Astrocyte (in vitro differentiated cells and primary cell): ENCODE measurements around the gene PALLD. TPM values are rescaled to one million over a fixed set of nuclear protein-coding genes. Genes with fewer than 3 reads are reported as not detected.

Experiments
- DNase-seq: peaks from one replicate; pipeline ENCODE4 v3.0.0-alpha.2; 2010; ENCODE audit warnings: low read depth
- FAIRE-seq: peaks from 2 replicates; lab custom pipeline; 2011; peaks lifted over from hg19 to GRCh38; lab: Jason Lieb, UNC
- H2AFZ ChIP-seq: 2 replicates; pipeline ENCODE4 v1.6.0; 2012; ENCODE audit warnings: low read depth, low read length, inconsistent platforms
- H3K27ac ChIP-seq: 2 replicates; pipeline ENCODE4 v1.5.1; 2011; ENCODE audit warnings: low read depth, low read length, inconsistent platforms
- H3K27me3 ChIP-seq: 2 replicates; pipeline ENCODE4 v1.6.0; 2011; ENCODE audit warnings: low read length, inconsistent platforms; ENCODE audit not compliant: insufficient read depth
- H3K36me3 ChIP-seq: 2 replicates; pipeline ENCODE4 v1.5.1; 2011; ENCODE audit warnings: low read length, inconsistent platforms; ENCODE audit not compliant: insufficient read depth
- H3K4me1 ChIP-seq: 2 replicates; pipeline ENCODE4 v1.5.1; 2011; ENCODE audit warnings: low read length, inconsistent platforms; ENCODE audit not compliant: insufficient read depth
- H3K4me2 ChIP-seq: 2 replicates; pipeline ENCODE4 v1.6.0; 2012; ENCODE audit warnings: low read length, inconsistent platforms
- H3K4me3 ChIP-seq: 2 replicates; pipeline ENCODE4 v1.5.1; 2011; ENCODE audit warnings: low read depth, mild to moderate bottlenecking, low read length, inconsistent platforms; ENCODE audit not compliant: insufficient read depth
- H3K79me2 ChIP-seq: 2 replicates; pipeline ENCODE4 v1.6.0; 2012; ENCODE audit warnings: mild to moderate bottlenecking, low read length, inconsistent platforms; ENCODE audit not compliant: insufficient read depth
- H3K9ac ChIP-seq: 2 replicates; pipeline ENCODE4 v1.6.0; 2012; ENCODE audit warnings: mild to moderate bottlenecking, low read length, inconsistent platforms
- H3K9me3 ChIP-seq: 2 replicates; pipeline ENCODE4 v1.5.1; 2012; ENCODE audit warnings: low read depth, mild to moderate bottlenecking, low read length, inconsistent platforms; ENCODE audit not compliant: insufficient read depth
- H4K20me1 ChIP-seq: 2 replicates; pipeline ENCODE4 v1.6.0; 2012; ENCODE audit warnings: low read length, inconsistent platforms; ENCODE audit not compliant: insufficient read depth
- H3K27ac Mint-ChIP-seq: one replicate; pipeline ENCODE4 v1.8.0; 2021; ENCODE audit warnings: mild to moderate bottlenecking, mixed read lengths; ENCODE audit not compliant: unreplicated experiment
- H3K27me3 Mint-ChIP-seq: one replicate; pipeline ENCODE4 v1.8.0; 2021; ENCODE audit warnings: low read depth, mixed read lengths; ENCODE audit not compliant: unreplicated experiment
- H3K36me3 Mint-ChIP-seq: one replicate; pipeline ENCODE4 v1.8.0; 2021; ENCODE audit warnings: low read depth, mixed read lengths; ENCODE audit not compliant: unreplicated experiment
- H3K4me1 Mint-ChIP-seq: one replicate; pipeline ENCODE4 v1.8.0; 2021; ENCODE audit warnings: low read depth, mixed read lengths; ENCODE audit not compliant: unreplicated experiment
- H3K4me3 Mint-ChIP-seq: one replicate; pipeline ENCODE4 v1.8.0; 2021; ENCODE audit warnings: mild to moderate bottlenecking, moderate library complexity, mixed read lengths; ENCODE audit not compliant: unreplicated experiment
- H3K9me3 Mint-ChIP-seq: one replicate; pipeline ENCODE4 v1.8.0; 2021; ENCODE audit warnings: mild to moderate bottlenecking, mixed read lengths; ENCODE audit not compliant: unreplicated experiment
- CTCF ChIP-seq: IDR thresholded peaks from 2 replicates; pipeline ENCODE4 v1.5.1; 2011; ENCODE audit warnings: low read depth, mild to moderate bottlenecking, inconsistent platforms, low read length, moderate library complexity; ENCODE audit not compliant: insufficient read depth
- EZH2 ChIP-seq: IDR thresholded peaks from 2 replicates; pipeline ENCODE4 v1.6.1; 2012; ENCODE audit warnings: mild to moderate bottlenecking, low read length, inconsistent platforms; ENCODE audit not compliant: insufficient read depth
- total RNA-seq: library from RNA; stranded (reverse); gene quantifications from 2 replicates; pipeline ENCODE4 v1.2.1, GENCODE V29; 2021

The PALLD gene
- total RNA-seq, 1 donor from 2014 or later: 498 TPM

GRCh38 chr4:168852933-168853713 lies 356.3 kb downstream of the PALLD start:
- H4K20me1 ChIP-seq: peaks cover 55% of the 10 kb centered on the region
- DNase-seq (no peak), FAIRE-seq (no peak)
- H3K27ac ChIP-seq: peak overlapping the region; percentile 6
- no peaks in the 10 kb centered on the region for H3K27me3 ChIP-seq
- no peak overlapping the region for H2AFZ ChIP-seq
- H3K79me2 ChIP-seq: peaks cover 94% of the 10 kb centered on the region
- peak overlapping the region; percentile 10 for H3K9ac ChIP-seq
- no peak overlapping the region for H3K4me2 ChIP-seq
- H3K4me3 ChIP-seq: no peak overlapping the region
- no peaks in the 10 kb centered on the region for H3K9me3 Mint-ChIP-seq
- peak overlapping the region; percentile 63 for H3K4me3 Mint-ChIP-seq
- H3K36me3 ChIP-seq: peaks cover 23% of the 10 kb centered on the region
- peak overlapping the region; percentile 98 for H3K27ac Mint-ChIP-seq
- H3K27me3 Mint-ChIP-seq: no peaks in the 10 kb centered on the region
- no peaks in the 10 kb centered on the region for H3K9me3 ChIP-seq
- peaks cover 19% of the 10 kb centered on the region for H3K36me3 Mint-ChIP-seq
- H3K4me1 Mint-ChIP-seq: peaks cover 84% of the 10 kb centered on the region
- peaks cover 44% of the 10 kb centered on the region for H3K4me1 ChIP-seq
- TF ChIP-seq CTCF (no peak), EZH2 (no peak)

- Mint-ChIP-seq H3K27ac (peak overlapping the region; percentile 98), H3K4me1 (peaks cover 83% of the 10 kb centered on the region), H3K27me3 (no peaks in the 10 kb centered on the region), H3K9me3 (no peaks in the 10 kb centered on the region), H3K36me3 (peaks cover 19% of the 10 kb centered on the region), H3K4me3 (no peak overlapping the region)
- Histone ChIP-seq H3K9ac (peak overlapping the region; percentile 10), H3K4me2 (no peak overlapping the region), H3K9me3 (no peaks in the 10 kb centered on the region), H3K36me3 (peaks cover 23% of the 10 kb centered on the region), H3K79me2 (peaks cover 94% of the 10 kb centered on the region), H3K27ac (peak overlapping the region; percentile 6), H2AFZ (no peak overlapping the region), H3K27me3 (no peaks in the 10 kb centered on the region), H4K20me1 (peaks cover 51% of the 10 kb centered on the region), H3K4me1 (peaks cover 44% of the 10 kb centered on the region), H3K4me3 (no peak overlapping the region)
- TF ChIP-seq EZH2: no peak
- TF ChIP-seq CTCF: no peak
- DNase-seq (no peak), FAIRE-seq (peak; percentile 68)
These were observed 356.9 kb downstream of the PALLD start for GRCh38 chr4:168853770-168854169.

- Histone ChIP-seq H3K27ac (peak overlapping the region; percentile 6), H3K9ac (no peak overlapping the region), H2AFZ (no peak overlapping the region), H3K4me3 (no peak overlapping the region), H3K36me3 (peaks cover 27% of the 10 kb centered on the region), H3K79me2 (peaks cover 94% of the 10 kb centered on the region), H3K4me1 (peaks cover 44% of the 10 kb centered on the region), H4K20me1 (peaks cover 45% of the 10 kb centered on the region), H3K27me3 (no peaks in the 10 kb centered on the region), H3K9me3 (no peaks in the 10 kb centered on the region), H3K4me2 (no peak overlapping the region)
- Mint-ChIP-seq H3K27ac (peak overlapping the region; percentile 98), H3K9me3 (no peaks in the 10 kb centered on the region), H3K4me1 (peaks cover 83% of the 10 kb centered on the region), H3K4me3 (no peak overlapping the region), H3K27me3 (no peaks in the 10 kb centered on the region), H3K36me3 (peaks cover 19% of the 10 kb centered on the region)
- TF ChIP-seq CTCF (no peak), EZH2 (no peak)
- DNase-seq (no peak), FAIRE-seq (no peak)
These were observed 357.6 kb downstream of the PALLD start for GRCh38 chr4:168854350-168854921.
